NOMO-1 (cell line): ENCODE results near the gene UPK1B.
"Not testable (repeated sequence)": the region's sequence is repeated elsewhere in the genome, so short reads cannot be mapped to it uniquely, and the experiment has no call there.

Experiments used
- DNase-seq, 2 experiments: peaks; one replicate each; lab custom pipeline; 2025; ENCODE audit not compliant: unreplicated experiment in 2 of 2; lab: John Stamatoyannopoulos, UW

Gene UPK1B

GRCh38 chr3:119243058-119243529, 69.7 kb downstream of the UPK1B start:
- not testable (repeated sequence) for DNase-seq

DNA sequence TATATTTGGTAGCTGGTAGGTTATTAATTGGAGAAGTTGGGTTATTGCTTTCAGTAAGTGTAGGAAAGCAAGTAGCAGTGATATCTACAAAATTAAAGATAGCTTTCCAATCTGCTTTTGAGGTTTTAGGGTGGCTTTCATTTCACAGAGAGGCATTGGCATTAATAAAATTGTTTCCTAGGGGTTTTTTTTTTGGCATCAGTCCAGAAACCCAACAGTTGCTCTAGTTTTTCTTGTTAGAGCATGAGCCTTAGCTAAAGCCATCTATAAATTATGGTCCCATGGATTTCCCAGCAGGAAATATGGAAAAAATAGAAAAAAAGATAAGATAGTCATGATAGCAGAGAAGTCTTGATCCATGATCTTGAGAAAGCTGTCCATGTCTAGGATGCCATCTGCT, 70.3 kb downstream of the UPK1B start:
- DNase-seq = no peak

DNA sequence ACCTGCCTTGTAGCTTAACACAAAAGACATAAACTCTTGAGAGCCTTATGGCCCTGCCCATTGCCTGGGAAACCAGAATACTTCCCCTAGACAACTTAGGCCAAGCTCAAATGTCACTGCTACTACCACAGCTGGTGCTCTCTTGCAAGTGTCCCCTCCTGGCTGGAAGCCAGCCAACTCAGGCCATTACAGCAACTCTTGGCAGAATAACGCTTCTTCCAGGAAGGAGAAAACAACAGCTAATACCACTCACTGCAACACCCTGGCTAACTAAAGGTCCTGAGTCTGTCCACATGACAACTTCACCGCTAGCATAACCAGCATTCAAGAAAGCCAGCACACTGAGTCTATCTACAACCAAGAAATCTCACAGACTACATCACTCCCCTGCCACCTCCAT, 72.4 kb downstream of the UPK1B start:
- no peak for DNase-seq
